GM12878 (cell line): ENCODE data around the gene DCDC2.
"Not testable (repeated sequence)": the region's sequence is repeated elsewhere in the genome, so short reads cannot be mapped to it uniquely, and the experiment has no call there.

Experiments used
- CHD2 ChIP-seq: IDR thresholded peaks from 2 replicates; pipeline ENCODE4 v1.6.1; 2011; ENCODE audit warnings: low read depth, low read length, improper control_type of control experiment, borderline replicate concordance
- CTCF ChIP-seq, 3 experiments: IDR thresholded peaks in 2 of 3; conservative IDR thresholded peaks in 1 of 3; 2 replicates each; pipeline ENCODE4 v1.5.1; 2011; ENCODE audit warnings: low read depth in 3 of 3, low read length in 3 of 3, mild to moderate bottlenecking in 3 of 3, control low read depth in 2 of 3, moderate library complexity in 2 of 3, inconsistent platforms in 1 of 3, mixed read lengths in 1 of 3; ENCODE audit not compliant: control insufficient read depth in 2 of 3, insufficient read depth in 1 of 3; ENCODE audit errors: extremely low read depth in 1 of 3
- EZH2 ChIP-seq: IDR thresholded peaks from 2 replicates; pipeline ENCODE4 v1.6.1; 2012; ENCODE audit warnings: low read depth, mild to moderate bottlenecking, control low read depth, inconsistent platforms, low read length, borderline replicate concordance; ENCODE audit not compliant: control insufficient read depth
- HSF1 ChIP-seq: fragments of 150-350 bp; IDR thresholded peaks from 2 replicates; pipeline ENCODE4 v1.6.1; 2014; ENCODE audit warnings: mild to moderate bottlenecking, low read depth, low read length

GRCh38 chr6:24258214-24258613 lies 99.6 kb downstream of the DCDC2 start:
- TF ChIP-seq HSF1; EZH2; CTCF (IDR thresholded peaks at IDR 0.05 in 2 of 3, conservative IDR thresholded peaks at IDR 0.05 in 1 of 3; ENCODE audit: control insufficient read depth in 2 of 3, extremely low read depth in 1 of 3, insufficient read depth in 1 of 3, low read depth in 3 of 3, low read length in 3 of 3); CHD2: not testable (repeated sequence)
